ENCODE measurements around the gene IGDCC3.

DNA sequence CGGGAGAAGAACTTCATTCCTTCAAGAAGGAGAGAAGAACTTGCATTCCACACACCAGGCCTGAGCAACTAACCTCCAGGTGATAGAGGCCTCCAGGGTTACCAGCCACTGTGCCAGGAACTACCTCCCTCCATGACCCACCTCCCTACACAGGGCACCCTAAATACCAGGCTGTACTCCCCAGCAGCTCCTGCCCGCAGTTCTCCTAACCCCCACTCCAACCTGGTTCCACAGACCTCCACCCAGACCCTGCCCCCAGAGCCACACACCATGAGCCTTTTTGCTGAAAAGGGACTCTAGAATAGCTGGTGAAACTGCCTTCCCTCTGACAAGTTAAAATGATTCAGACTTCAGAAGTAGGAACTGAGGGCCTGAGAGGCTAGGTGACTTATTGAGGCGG is 8.2 kb downstream of the IGDCC3 start:
- TF ChIP-seq, protein P1, sequence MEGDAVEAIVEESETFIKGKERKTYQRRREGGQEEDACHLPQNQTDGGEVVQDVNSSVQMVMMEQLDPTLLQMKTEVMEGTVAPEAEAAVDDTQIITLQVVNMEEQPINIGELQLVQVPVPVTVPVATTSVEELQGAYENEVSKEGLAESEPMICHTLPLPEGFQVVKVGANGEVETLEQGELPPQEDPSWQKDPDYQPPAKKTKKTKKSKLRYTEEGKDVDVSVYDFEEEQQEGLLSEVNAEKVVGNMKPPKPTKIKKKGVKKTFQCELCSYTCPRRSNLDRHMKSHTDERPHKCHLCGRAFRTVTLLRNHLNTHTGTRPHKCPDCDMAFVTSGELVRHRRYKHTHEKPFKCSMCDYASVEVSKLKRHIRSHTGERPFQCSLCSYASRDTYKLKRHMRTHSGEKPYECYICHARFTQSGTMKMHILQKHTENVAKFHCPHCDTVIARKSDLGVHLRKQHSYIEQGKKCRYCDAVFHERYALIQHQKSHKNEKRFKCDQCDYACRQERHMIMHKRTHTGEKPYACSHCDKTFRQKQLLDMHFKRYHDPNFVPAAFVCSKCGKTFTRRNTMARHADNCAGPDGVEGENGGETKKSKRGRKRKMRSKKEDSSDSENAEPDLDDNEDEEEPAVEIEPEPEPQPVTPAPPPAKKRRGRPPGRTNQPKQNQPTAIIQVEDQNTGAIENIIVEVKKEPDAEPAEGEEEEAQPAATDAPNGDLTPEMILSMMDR (IDR thresholded peaks at IDR 0.05 in 8 of 11, conservative IDR thresholded peaks at IDR 0.05 in 3 of 11), result no peak
- no peak for TF ChIP-seq POLR2AphosphoS5 (IDR thresholded peaks at IDR 0.05)
